DMS79 treated with DMSO at 0.1 percent for 48 hours (cell line): Measurements from ENCODE around the gene DROSHA.
"Not testable (repeated sequence)": the region's sequence is repeated elsewhere in the genome, so short reads cannot be mapped to it uniquely, and the experiment has no call there.

Experiments
- DNase-seq: peaks from one replicate; lab custom pipeline; 2025; lab: John Stamatoyannopoulos, UW

Gene DROSHA, protein sequence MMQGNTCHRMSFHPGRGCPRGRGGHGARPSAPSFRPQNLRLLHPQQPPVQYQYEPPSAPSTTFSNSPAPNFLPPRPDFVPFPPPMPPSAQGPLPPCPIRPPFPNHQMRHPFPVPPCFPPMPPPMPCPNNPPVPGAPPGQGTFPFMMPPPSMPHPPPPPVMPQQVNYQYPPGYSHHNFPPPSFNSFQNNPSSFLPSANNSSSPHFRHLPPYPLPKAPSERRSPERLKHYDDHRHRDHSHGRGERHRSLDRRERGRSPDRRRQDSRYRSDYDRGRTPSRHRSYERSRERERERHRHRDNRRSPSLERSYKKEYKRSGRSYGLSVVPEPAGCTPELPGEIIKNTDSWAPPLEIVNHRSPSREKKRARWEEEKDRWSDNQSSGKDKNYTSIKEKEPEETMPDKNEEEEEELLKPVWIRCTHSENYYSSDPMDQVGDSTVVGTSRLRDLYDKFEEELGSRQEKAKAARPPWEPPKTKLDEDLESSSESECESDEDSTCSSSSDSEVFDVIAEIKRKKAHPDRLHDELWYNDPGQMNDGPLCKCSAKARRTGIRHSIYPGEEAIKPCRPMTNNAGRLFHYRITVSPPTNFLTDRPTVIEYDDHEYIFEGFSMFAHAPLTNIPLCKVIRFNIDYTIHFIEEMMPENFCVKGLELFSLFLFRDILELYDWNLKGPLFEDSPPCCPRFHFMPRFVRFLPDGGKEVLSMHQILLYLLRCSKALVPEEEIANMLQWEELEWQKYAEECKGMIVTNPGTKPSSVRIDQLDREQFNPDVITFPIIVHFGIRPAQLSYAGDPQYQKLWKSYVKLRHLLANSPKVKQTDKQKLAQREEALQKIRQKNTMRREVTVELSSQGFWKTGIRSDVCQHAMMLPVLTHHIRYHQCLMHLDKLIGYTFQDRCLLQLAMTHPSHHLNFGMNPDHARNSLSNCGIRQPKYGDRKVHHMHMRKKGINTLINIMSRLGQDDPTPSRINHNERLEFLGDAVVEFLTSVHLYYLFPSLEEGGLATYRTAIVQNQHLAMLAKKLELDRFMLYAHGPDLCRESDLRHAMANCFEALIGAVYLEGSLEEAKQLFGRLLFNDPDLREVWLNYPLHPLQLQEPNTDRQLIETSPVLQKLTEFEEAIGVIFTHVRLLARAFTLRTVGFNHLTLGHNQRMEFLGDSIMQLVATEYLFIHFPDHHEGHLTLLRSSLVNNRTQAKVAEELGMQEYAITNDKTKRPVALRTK (N-terminal part only)

DNA sequence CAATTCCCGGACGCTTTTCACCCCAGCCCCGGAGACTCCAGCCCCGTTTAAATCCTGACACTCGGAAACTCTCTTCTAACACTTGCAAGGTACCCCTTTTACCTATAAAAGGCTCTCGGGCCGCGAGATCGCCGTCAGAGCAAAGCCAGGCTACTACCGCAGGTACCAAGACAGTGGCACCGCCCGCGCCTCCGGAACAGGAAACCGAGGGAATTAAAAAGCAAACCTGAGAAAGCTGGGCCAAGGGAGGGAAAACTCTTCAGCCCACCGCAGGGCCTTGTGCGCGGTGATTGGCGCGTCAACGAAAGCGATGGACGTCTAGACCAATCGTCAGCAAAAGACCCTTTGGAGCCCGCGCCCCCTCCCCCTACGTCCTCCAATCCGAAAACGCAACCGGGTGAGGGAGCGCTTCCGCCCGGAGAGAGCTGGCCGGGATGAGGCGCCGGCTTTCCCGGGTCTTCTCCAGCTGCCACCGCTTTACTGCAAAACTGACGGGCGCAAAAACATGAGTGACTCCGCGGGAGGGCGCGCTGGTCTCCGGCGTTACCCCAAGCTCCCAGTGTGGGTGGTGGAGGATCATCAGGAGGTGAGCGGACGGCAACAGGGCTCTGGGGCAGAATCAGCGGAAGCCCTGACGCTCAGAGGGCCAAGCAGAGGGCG lies at the start of gene DROSHA, which contains the start of gene C5orf22:
Gene DROSHA, minus strand, starts transcription at position 206 of the 660 bp plus-strand sequence. CDS start 3,034 bp downstream, outside the sequence.
Gene C5orf22, plus strand, starts transcription at position 414 of the 660 bp plus-strand sequence. Its CDS starts 92 bp downstream, at position 506.
- DNase-seq, result peak; percentile 84

DNA sequence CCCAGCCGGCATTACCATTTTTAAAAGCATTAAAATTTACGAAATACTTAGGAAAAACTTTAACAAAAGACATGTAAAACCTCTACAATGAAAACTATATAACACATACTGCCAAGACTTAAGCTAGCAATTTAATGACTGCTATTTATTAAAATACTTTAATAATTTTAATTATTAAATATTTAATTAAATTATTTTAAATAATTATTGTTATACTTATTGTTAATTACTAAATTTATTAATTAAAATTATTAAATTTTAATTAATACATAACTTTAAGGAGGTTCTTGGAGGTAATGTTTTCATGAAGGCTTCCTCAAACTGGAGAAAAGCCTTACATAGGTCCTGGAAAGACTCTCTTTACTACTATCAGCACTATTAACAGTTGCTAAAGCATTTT lies 47.7 kb upstream of the DROSHA start:
- no peak for DNase-seq

DNA sequence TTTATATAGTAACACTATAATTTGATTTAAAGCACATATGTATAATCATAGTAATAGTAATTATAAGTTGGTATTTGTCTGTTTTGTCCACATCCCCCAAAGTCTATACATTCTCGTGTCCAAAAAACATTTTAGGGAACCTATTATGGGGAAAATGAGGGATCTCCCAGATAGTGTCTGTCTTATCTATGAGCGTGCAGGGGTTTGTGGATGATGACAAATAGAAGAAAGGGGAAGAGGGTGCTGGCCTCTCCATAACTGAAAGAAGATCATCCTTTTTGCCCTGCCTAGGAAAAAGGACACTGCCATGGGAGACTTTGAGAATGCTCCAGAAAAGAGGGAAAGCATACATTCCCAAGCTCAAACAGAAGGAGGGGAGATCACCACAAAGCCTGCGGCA lies 45.5 kb upstream of the DROSHA start:
- DNase-seq, result no peak

DNA sequence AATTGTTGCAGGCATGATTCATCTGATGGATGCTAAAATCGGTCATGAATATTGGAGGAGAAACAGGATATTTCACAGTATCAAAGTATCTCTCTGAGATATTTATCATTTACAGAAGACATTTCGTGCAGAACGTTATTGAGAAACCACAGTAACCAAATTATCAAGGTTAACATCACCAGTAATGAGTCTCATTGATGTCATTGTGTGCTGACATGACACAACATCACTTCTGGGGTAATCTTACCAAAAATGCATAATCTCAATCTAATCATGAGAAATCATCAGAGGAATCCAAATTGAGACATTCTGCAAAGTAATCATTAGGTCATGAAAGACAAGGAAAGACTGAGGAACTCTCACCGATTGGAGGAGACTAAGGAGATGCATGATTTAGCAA lies 42.9 kb upstream of the DROSHA start:
- DNase-seq, result no peak

DNA sequence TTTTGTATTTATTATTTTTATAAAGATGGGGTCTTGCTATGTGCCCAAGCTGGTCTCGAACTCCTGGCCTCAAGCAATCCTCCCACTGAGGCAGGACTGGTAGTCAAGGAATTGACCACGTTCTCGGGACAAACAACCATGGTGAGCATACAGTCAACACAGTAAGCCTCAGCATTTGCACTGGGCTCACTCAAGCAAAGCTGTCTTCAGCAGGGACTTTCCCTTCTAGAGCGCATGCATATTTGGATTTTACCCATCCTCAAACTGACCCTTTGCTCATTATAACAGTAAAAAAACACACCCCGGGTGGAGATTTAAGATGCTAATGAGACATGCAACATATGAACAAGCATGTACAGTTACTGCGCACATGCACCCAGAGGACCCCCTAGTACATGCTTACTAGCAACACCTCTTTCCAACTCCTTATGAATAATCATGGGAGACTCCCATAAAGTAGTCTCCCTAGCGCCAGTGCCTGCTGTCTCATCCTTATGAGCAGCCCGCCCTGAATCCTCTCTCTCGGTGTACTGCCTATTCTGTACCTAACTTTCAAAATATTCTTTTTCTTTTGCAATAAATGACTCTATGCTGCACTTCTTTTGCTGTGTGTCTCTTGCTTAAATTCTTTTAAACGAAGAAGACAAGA lies 41.7 kb upstream of the DROSHA start:
- no peak for DNase-seq

DNA sequence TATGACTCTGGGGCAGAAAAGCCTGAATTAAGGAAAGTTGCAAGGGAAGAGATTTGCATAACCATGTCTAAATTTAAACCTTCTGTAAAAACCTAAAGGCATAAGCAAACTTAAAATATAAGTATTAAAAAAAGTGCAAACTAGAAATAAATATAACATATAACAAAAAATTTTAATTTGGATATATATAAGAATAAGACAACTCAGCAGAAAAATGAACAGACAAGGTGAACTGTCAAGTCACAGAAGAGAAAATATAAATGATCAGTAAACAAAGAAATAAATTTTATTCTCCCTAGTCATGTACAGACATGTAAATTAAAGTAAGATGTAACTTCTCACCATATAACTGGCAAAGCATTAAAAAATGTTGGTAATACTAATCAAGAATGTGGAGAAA lies 37.2 kb upstream of the DROSHA start:
- no peak for DNase-seq

DNA sequence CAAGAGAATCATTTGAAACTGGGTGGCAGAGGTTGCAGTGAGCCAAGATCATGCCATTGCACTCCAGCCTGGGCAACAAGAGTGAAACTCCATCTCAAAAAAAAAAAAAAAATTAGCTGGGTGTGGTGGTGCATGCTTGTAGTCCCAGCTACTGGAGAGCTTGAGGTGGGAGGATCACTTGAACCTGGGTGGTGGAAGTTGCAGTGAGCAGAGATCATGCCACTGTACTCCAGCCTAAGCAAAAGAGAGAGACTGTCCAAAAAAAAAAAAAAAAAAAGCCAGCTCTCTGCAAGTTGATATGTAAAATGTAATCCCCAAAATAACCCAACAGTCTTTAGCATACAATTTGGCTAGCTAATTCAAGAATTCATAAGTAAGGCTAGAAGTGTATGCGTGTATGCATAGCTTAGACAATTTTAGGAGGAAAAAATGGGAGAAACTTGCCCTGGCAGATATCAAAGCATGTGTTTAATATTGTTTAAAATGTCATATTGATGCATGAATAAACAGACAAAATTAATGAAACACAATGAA lies 36.5 kb upstream of the DROSHA start:
- DNase-seq, result no peak

DNA sequence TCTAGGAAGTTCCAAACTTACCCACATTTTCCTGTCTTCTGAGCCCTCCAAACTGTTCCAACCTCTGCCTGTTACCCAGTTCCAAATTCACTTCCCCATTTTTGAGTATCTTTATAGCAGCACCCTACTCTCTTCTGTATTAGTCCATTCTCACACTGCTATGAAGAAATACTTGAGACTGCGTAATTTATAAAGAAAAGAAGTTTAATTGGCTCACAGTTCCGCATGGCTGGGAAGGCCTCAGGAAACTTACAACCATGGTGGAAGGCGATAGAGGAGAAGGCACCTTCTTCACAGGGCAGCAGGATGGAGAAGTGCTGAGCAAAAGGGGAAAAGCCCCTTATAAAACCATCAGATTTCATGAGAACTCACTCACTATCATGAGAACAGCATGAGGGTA lies 34.5 kb upstream of the DROSHA start:
- not testable (repeated sequence) for DNase-seq

DNA sequence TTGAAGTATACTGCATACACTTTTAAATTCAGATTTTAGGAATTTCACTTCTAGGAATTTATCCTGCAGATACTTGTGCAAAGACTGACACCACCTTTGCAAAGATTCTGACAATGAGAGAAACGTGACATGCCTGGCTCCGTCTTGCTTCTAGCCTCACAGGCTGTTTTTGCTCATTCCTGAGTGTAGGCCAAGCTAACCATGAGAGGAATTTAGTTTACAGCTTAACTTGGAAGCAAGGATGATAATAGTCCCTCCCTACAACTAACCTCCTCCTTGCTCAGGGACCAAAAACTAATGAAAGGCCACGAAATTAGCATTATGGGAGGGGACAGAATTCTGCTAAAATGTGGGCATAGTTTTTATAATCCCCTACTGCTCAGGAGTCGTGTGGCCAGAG lies 31.3 kb upstream of the DROSHA start:
- DNase-seq, result no peak

DNA sequence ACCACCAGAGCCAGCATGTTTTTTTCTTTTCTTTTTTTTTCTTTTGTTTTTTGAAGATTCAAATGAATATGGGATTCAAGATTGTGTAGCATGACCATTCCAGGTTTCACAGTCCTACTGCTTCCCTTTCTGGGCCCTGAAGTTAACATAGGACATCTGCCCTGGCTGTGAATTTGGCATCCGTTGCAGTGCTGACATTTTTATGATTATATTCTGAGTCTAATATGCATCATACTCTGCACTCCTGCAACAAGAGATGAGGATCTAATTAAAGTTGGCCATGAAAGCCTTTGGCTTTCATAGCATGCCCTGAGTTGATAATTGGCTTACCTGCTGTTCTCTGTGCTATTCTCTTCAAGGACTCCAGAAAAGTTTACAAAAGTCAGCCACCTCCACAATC lies 30.1 kb upstream of the DROSHA start:
- DNase-seq, result no peak

DNA sequence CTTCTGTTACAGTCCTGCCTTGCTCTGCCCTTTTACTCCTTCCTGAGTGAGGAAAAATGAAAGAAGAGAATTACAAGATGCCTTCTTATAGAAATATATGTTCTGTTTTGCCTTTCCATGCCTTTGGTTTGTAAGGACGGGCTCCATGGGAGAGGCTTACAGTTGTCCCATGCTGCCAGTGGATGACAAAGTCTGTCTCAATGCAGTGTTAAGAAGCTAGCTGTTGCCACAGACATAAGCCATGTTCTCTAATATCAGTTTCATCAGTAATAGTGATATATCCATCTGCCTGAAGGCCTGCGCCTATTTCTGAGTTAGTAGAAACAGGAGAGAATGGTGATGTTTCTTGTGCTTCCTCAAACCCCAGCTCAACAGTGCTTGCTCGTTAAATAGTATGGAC lies 28.0 kb upstream of the DROSHA start:
- no peak for DNase-seq

DNA sequence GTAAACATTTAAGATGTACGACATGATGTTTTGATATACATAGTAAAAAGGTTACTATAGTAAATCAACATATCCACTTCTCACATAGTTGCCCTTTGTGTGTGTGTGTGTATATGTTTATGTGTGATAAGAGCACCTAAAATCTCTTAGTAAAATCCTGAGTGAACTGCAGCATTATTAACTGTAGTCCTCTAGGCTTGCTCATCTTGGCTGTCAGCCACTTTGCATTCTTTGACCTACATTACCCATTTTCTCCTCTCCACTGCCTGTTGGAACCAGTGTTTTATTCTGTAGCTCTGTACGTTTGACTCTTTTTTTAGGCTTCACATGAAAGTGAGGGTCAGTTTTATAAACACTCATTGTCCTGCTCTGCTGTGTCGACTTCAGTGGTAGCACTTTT lies 24.6 kb upstream of the DROSHA start:
- no peak for DNase-seq

DNA sequence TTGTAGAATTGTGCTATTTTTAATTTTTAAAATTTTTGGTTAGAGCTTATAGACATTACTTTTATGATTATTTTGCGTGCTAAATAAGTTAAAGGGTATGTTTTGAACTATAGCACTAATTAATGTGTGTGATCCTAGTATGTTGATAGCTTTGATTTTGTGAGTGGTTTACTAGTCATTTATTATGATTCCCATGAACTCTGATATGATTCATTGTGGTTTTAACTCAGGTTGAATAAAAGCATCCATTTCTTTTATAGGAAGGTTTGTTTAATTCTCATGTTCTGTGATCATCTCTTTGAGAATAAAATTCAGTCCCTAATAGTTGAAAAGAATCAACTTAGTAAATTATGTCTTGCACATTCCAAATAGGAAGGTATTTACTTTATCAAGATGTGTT lies 22.7 kb upstream of the DROSHA start:
- no peak for DNase-seq

DNA sequence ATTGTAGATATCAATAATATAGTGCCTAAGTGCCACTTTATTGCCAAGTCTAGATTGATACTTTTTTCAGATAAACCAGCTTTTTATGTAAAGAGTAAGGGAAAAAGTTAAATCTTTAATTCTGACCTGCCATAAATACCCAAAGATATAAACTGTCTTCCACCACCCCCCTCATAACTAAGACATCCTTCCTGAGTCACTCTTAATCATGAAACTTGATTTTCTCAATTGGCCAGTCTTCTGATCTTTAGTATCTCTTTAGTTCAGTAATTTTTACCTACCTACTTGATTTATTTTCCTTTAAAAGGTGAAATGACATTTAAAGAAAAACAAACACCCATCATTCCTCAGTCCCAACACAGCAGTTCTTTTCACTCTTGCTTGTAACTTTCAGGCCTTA lies 22.0 kb upstream of the DROSHA start:
- DNase-seq, result no peak

DNA sequence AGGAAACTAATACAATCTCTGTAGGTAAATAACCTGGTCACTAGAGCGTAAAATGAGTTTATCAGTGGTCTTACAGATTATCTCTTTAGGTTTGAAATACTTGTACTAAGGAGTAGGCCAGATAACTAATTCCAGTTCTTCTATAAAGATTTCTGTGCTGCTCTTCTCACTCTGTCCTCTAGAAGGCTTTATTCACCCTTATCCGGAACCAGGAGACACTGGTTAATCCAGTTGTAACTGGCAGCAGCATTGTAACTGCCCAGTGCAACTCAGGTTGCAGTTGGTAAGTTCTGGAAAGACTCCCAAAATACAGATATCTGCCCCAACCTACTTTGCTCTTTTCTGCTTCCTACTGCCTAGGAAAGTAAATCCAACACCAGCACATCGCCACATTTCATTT lies 20.0 kb upstream of the DROSHA start:
- no peak for DNase-seq

DNA sequence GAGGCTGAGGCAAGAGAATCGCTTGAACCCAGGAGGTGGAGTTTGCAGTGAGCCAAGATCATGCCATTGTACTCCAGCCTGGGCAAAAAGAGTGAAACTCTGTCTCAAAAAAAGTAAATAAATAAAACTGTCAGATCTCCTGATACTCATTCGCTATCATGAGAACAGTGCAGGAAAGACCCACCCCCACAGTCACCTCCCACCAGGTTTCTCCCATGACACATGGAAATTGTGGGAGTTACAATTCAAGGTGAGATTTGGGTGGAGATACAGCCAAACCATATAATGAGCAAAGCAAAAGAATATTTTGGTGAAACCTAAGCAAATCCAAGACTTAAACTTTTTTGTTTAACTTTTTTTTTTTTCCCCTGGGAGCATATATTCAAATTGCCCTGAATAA lies 17.2 kb upstream of the DROSHA start:
- DNase-seq, result not testable (repeated sequence)

DNA sequence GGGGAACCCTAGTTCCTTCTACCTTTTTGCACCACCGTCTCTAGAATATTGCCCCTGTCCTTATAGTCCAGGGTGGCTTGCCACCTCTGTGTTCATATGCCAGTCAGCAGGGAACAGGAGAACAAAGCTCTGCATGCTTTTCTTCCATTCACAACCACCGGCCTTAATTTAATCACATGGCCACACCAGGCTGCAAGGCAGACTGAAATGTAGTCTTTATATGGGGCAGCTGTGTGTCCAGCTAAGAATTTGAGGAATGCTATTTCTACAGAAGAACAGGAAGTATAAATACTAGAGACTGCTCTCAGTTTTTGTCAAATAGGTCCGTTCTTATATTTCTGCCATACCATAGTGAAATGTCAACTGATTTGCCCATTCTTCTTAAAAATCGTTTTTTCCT lies 6.0 kb upstream of the DROSHA start:
- no peak for DNase-seq

DNA sequence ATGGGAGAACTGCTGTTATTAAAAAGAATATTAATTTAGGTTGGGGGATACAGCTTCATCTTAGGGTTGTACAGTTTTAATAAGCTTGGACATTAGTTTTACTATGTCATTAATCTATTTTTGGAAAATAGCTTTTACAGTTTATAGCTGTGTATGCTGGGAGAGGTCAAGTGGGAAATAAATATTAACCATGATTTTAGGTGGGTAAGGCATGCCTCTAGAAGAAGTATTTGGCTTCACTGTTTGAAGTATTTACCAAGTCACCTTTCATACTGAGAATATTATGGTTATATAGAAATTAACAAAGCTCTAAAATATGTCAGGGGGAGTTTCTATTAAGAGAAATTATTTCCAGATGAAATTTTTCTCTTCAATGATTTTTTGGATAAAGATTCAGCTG lies 5.5 kb upstream of the DROSHA start:
- no peak for DNase-seq

DNA sequence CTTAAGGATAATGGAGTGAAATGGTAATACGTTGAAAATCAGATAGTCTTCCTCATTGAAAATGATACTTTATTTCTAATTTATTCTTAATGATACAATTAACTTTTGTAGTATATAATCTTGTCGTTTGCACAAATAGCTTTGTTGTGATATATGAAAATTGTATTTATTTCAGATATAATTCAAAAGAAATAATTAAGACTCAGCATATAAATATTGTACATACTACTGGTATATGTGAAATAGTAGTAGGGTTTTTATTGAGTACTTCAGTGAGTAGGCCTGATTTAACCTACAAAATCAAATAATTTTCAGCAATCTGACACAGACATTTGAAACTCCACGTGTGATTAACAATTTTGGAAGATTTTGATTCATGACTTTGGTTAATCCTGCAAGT lies 5.0 kb upstream of the DROSHA start:
- DNase-seq, result no peak

DNA sequence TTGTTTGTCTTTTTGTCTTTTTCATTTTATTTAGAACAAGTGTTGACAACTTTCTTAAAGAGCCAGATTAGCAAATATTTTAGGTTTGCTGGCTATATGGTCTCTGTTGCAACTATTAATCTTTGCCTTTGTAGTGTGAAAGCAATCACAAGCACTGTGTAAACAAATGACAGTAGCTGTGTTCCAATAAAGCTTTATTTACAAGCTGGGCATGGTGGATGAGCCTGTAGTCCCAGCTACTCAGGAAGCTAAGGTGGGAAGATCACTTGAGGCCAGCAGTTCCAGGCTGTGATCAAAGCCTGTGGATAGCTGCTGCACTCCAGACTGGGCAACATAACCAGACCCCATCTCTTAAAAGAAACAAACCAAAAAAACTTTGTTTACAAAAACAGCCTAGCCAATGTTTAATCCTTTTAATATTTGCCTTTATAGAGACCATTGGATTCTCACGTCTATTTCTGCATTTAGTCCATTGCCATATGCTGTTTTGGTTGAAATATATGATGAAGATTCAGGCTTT lies 2.7 kb upstream of the DROSHA start:
- DNase-seq, result no peak

DNA sequence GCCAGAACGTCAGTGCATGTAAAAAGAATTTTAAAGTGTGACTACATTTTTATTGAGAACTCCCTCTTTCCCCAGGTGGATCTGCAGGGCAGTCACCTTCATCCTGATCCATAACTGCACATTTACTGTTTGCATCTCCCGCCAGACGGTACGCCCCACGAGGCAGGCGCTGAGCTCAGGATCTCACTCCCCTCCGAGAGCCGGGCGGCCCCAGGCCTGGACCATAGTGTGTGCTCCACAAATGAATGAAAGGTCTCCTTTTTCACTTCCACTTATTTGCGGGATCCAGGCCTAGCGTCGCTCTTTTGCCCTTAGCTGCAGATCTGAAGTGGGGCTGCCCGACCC lies 378 bp downstream of the DROSHA start:
- peak; percentile 31 for DNase-seq
